ENCODE data around the gene FAM240A. TPM values are rescaled to one million over a fixed set of nuclear protein-coding genes. Genes with fewer than 3 reads are reported as not detected.

The FAM240A gene
- total RNA-seq, 1 experiment from 2014 or later: not detected

DNA sequence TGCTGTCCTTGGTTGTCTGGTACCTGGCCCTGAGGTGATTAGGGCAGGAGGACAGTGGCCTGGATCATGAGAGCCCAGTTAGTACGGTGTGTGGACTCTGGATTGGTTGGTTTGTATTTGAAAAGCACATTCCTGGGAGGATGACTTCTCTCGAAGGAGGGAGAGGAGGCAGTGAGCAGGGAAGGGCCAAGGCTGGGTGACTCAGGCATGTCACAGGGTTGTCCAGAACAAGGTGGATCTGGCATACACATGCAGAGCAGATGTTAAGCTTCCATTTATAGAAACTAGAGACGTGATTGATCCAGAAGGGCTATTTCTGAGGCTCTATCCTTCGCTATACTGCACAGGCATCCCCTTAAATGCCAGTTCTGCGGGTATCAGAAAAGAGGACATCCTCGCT lies 34.4 kb downstream of the FAM240A start:
- Histone ChIP-seq H3K36me3 (ENCODE audit: control insufficient read depth, insufficient read depth, low read length) (no peaks in the 10 kb centered on the region), H3K4me1 (peaks cover 6% of the 10 kb centered on the region; the same call in 1 of the 2 replicates), H3K27me3 (replicated peaks; ENCODE audit: control insufficient read depth, insufficient read depth, low read length) (no peaks in the 10 kb centered on the region), H3K4me3 (ENCODE audit: low read depth, low read length) (no peak overlapping the region), H3K9me3 (no peaks in the 10 kb centered on the region)
- Mint-ChIP-seq H3K4me1 (ENCODE audit: low read depth, unreplicated experiment) (peaks cover 9% of the 10 kb centered on the region), H3K36me3 (ENCODE audit: insufficient read depth, unreplicated experiment) (no peaks in the 10 kb centered on the region), H3K4me3 (ENCODE audit: unreplicated experiment) (no peak overlapping the region), H3K27me3 (ENCODE audit: insufficient read depth, unreplicated experiment) (no peaks in the 10 kb centered on the region), H3K27ac (ENCODE audit: unreplicated experiment) (no peak overlapping the region), H3K9me3 (ENCODE audit: unreplicated experiment) (peaks cover 10% of the 10 kb centered on the region)
- ChIA-PET POLR2A (no interaction called here), CTCF (no interaction called here)
- DNase-seq: no peak
- BruUV-seq (replicated peaks): no TSS peak
- intact Hi-C loops (cut with micrococcal nuclease; ENCODE audit: unreplicated experiment): no loop called here
- TF ChIP-seq, protein P1, sequence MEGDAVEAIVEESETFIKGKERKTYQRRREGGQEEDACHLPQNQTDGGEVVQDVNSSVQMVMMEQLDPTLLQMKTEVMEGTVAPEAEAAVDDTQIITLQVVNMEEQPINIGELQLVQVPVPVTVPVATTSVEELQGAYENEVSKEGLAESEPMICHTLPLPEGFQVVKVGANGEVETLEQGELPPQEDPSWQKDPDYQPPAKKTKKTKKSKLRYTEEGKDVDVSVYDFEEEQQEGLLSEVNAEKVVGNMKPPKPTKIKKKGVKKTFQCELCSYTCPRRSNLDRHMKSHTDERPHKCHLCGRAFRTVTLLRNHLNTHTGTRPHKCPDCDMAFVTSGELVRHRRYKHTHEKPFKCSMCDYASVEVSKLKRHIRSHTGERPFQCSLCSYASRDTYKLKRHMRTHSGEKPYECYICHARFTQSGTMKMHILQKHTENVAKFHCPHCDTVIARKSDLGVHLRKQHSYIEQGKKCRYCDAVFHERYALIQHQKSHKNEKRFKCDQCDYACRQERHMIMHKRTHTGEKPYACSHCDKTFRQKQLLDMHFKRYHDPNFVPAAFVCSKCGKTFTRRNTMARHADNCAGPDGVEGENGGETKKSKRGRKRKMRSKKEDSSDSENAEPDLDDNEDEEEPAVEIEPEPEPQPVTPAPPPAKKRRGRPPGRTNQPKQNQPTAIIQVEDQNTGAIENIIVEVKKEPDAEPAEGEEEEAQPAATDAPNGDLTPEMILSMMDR (IDR thresholded peaks at IDR 0.05; ENCODE audit: insufficient read depth in 1 of 2, low read depth in 1 of 2, low read length in 1 of 2, severe bottlenecking in 1 of 2, unreplicated experiment in 1 of 2): no peak

DNA sequence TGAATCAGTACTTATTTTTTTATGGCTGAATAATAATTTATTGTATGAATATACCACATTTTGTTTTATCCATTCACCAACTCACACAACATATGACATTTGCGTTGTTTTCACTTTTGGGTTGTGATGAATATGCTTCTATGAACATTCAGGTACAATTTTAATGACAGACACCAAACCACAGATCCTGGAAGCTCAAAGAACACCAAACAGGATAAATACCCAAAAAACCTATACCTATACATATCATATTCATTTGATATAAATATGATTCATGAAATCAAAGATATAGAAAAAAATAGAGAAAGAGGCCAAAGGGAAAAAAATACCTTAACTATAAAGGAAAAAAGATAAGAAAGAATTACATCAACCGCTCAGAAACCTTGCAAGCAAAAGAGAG lies 35.8 kb downstream of the FAM240A start:
- Histone ChIP-seq H3K36me3 (ENCODE audit: control insufficient read depth, insufficient read depth, low read length) (no peaks in the 10 kb centered on the region), H3K4me3 (ENCODE audit: low read depth, low read length) (no peak overlapping the region), H3K4me1 (peaks cover 6% of the 10 kb centered on the region; the same call in 1 of the 2 replicates), H3K27me3 (replicated peaks; ENCODE audit: control insufficient read depth, insufficient read depth, low read length) (no peaks in the 10 kb centered on the region), H3K9me3 (no peaks in the 10 kb centered on the region)
- no peak overlapping the region for H3K27ac Mint-ChIP-seq (ENCODE audit: unreplicated experiment)
- H3K4me1 Mint-ChIP-seq (ENCODE audit: low read depth, unreplicated experiment): peaks cover 9% of the 10 kb centered on the region
- POLR2A ChIA-PET: no interaction called here
- peaks cover 22% of the 10 kb centered on the region for H3K9me3 Mint-ChIP-seq (ENCODE audit: unreplicated experiment)
- CTCF ChIA-PET: no interaction called here
- H3K4me3 Mint-ChIP-seq (ENCODE audit: unreplicated experiment): no peak overlapping the region
- DNase-seq: no peak
- H3K27me3 Mint-ChIP-seq (ENCODE audit: insufficient read depth, unreplicated experiment): no peaks in the 10 kb centered on the region
- no TSS peak for BruUV-seq (replicated peaks)
- TF ChIP-seq, protein P1 (IDR thresholded peaks at IDR 0.05; ENCODE audit: insufficient read depth in 1 of 2, low read depth in 1 of 2, low read length in 1 of 2, severe bottlenecking in 1 of 2, unreplicated experiment in 1 of 2): no peak
- intact Hi-C loops (cut with micrococcal nuclease; ENCODE audit: unreplicated experiment): no loop called here
- no peaks in the 10 kb centered on the region for H3K36me3 Mint-ChIP-seq (ENCODE audit: insufficient read depth, unreplicated experiment)

DNA sequence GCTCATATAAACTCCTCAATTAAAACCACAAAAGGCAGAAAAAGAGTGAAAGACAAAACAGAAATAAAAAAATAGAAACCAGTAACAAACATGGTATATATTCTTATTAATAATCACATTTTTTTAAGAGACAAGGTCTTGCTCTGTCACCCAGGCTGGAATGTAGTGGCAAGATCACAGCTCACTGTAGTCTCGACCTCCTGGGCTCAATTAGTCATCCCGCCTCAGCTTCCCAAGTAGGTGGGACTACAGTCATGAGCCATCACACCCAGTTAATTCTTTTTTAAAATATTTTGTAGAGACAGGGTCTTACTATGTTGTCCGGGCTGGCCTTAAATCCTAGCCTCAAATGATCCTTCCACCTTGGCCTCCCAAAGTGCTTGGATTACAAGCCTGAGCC lies 37.1 kb downstream of the FAM240A start:
- CTCF ChIA-PET: no interaction called here
- no peaks in the 10 kb centered on the region for H3K36me3 ChIP-seq (ENCODE audit: control insufficient read depth, insufficient read depth, low read length)

More for the DNA sequence above, 37.1 kb downstream of the FAM240A start:
- POLR2A ChIA-PET: no interaction called here
- no peaks in the 10 kb centered on the region for H3K27me3 Mint-ChIP-seq (ENCODE audit: insufficient read depth, unreplicated experiment)
- no peaks in the 10 kb centered on the region for H3K36me3 Mint-ChIP-seq (ENCODE audit: insufficient read depth, unreplicated experiment)
- H3K4me3 ChIP-seq (ENCODE audit: low read depth, low read length): no peak overlapping the region
- intact Hi-C loops (cut with micrococcal nuclease; ENCODE audit: unreplicated experiment): no loop called here
- H3K27me3 ChIP-seq (replicated peaks; ENCODE audit: control insufficient read depth, insufficient read depth, low read length): no peaks in the 10 kb centered on the region
- TF ChIP-seq, protein P1 (IDR thresholded peaks at IDR 0.05; ENCODE audit: insufficient read depth in 1 of 2, low read depth in 1 of 2, low read length in 1 of 2, severe bottlenecking in 1 of 2, unreplicated experiment in 1 of 2): no peak
- H3K9me3 Mint-ChIP-seq (ENCODE audit: unreplicated experiment): peaks cover 22% of the 10 kb centered on the region
- peaks cover 9% of the 10 kb centered on the region for H3K4me1 Mint-ChIP-seq (ENCODE audit: low read depth, unreplicated experiment)
- no peak for DNase-seq
- no peak overlapping the region for H3K4me3 Mint-ChIP-seq (ENCODE audit: unreplicated experiment)
- peaks cover 6% of the 10 kb centered on the region; the same call in 1 of the 2 replicates for H3K4me1 ChIP-seq
- no peaks in the 10 kb centered on the region for H3K9me3 ChIP-seq
- BruUV-seq (replicated peaks): no TSS peak
- H3K27ac Mint-ChIP-seq (ENCODE audit: unreplicated experiment): no peak overlapping the region
